ENCODE measurements around the gene GPR150. TPM values are rescaled to one million over a fixed set of nuclear protein-coding genes. Genes with fewer than 3 reads are reported as not detected.

The GPR150 gene
- total and polyA plus RNA-seq, 9 of the 15 experiments (the other 6 are each of a cell fraction or from before 2014, with no cell fraction given) = not detected

- TF ChIP-seq MGA (IDR thresholded peaks at IDR 0.05) = 0 out of 2 replicates have a peak, but pooled peaks have one; percentile 6
- peak; percentile 74 for TF ChIP-seq BRD9 (IDR thresholded peaks at IDR 0.05; ENCODE audit: low read depth, partially characterized antibody)
- peak; percentile 32; the same call in 1 of the 2 replicates for TF ChIP-seq EP400 (IDR thresholded peaks at IDR 0.05)
- TF ChIP-seq HMBOX1 (IDR thresholded peaks at IDR 0.05) = 0 out of 2 replicates have a peak, but pooled peaks have one; percentile 29
- peak; percentile 48 to 83 (median 66); a peak in 5 of 6 replicates for TF ChIP-seq CTCF (IDR thresholded peaks at IDR 0.05 in 2 of 3, conservative IDR thresholded peaks at IDR 0.05 in 1 of 3; ENCODE audit: insufficient read depth in 2 of 3, low read depth in 1 of 3, low read length in 3 of 3)
- TF ChIP-seq TOE1 (IDR thresholded peaks at IDR 0.05; ENCODE audit: borderline replicate concordance) = peak; percentile 30; the same call in 1 of the 2 replicates
- TF ChIP-seq TOE1 (CRISPR knock-in tag; IDR thresholded peaks at IDR 0.05; ENCODE audit: borderline replicate concordance, low read depth) = no peak
- peak; percentile 52 for TF ChIP-seq DACH1 (IDR thresholded peaks at IDR 0.05; ENCODE audit: partially characterized antibody)
- no peak for TF ChIP-seq TAF1 (IDR thresholded peaks at IDR 0.05; ENCODE audit: control insufficient read depth, extremely low read depth, insufficient read depth, low read length, severe bottlenecking)
- TF ChIP-seq ZNF57 (CRISPR knock-in tag; IDR thresholded peaks at IDR 0.05) = no peak
These were observed 44.4 kb downstream of the GPR150 start (continued) for GRCh38 chr5:95664204-95664786.
